Tibial nerve (tissue), 3 donors: Measurements from ENCODE around the gene C4orf33.

Experiments used
- CTCF ChIP-seq, 5 experiments: fragments of 200-600 bp in 3 of 5; fragments of 450-650 bp in 2 of 5; sonication (generic) in 3 of 5; IDR thresholded peaks; one replicate each; pipeline ENCODE4 v1.5.1; 2016 to 2019; ENCODE audit warnings: antibody characterized with exemption in 5 of 5, mild to moderate bottlenecking in 3 of 5, moderate library complexity in 2 of 5
- POLR2A ChIP-seq, 2 donors: fragments of 450-650 bp; IDR thresholded peaks; one replicate each; pipeline ENCODE4 v1.6.1; 2017; ENCODE audit warnings: antibody characterized with exemption in 2 of 2, mild to moderate bottlenecking in 2 of 2, moderate library complexity in 2 of 2

GRCh38 chr4:129145222-129145730 lies 49.3 kb downstream of the C4orf33 start:
- TF ChIP-seq POLR2A (IDR thresholded peaks at IDR 0.05) = no peak
- TF ChIP-seq CTCF (IDR thresholded peaks at IDR 0.05) = no peak
